ENCODE measurements around the gene USP1. TPM values are rescaled to one million over a fixed set of nuclear protein-coding genes. Genes with fewer than 3 reads are reported as not detected.

USP1 gene
- polyA plus RNA-seq, 1 donor from 2014 or later = 20.3 TPM

GRCh38 chr1:62439652-62440371, 3.0 kb downstream of the USP1 start:
- Histone ChIP-seq H2AFZ (ENCODE audit: low read depth, low read length) (no peak overlapping the region), H3K9me2 (ENCODE audit: insufficient read depth, low read length) (no peaks in the 10 kb centered on the region), H3K4me3 (ENCODE audit: low read length) (no peak overlapping the region), H3K9me3 (ENCODE audit: low read length) (no peaks in the 10 kb centered on the region), H3K27me3 (ENCODE audit: insufficient read depth, low read depth, low read length) (no peaks in the 10 kb centered on the region), H3K36me3 (ENCODE audit: insufficient read depth, low read length) (no peaks in the 10 kb centered on the region), H3K9ac (ENCODE audit: low read length) (no peak overlapping the region), H3K79me2 (replicated peaks; ENCODE audit: insufficient read depth, low read length) (peaks cover 56% of the 10 kb centered on the region), H3F3A (ENCODE audit: insufficient read depth, low read length, poor library complexity, severe bottlenecking) (no peaks in the 10 kb centered on the region), H3K4me2 (ENCODE audit: low read length) (no peak overlapping the region), H4K20me1 (ENCODE audit: insufficient read depth) (no peaks in the 10 kb centered on the region), H3K27ac (ENCODE audit: low read length) (no peak overlapping the region)
- TF ChIP-seq SMC3 (conservative IDR thresholded peaks at IDR 0.05; ENCODE audit: poor library complexity) = no peak
- TF ChIP-seq REST (IDR thresholded peaks at IDR 0.05; ENCODE audit: borderline replicate concordance) = no peak
- no peak for TF ChIP-seq EP300 (conservative IDR thresholded peaks at IDR 0.05; ENCODE audit: poor library complexity, severe bottlenecking)
- no peak for TF ChIP-seq EZH2 (IDR thresholded peaks at IDR 0.05; ENCODE audit: borderline replicate concordance, insufficient read depth, low read length, poor library complexity, severe bottlenecking)
- TF ChIP-seq TAF1 (IDR thresholded peaks at IDR 0.05; ENCODE audit: low read depth) = no peak
- TF ChIP-seq RAD21 (conservative IDR thresholded peaks at IDR 0.05) = no peak
- TF ChIP-seq MXI1 (conservative IDR thresholded peaks at IDR 0.05; ENCODE audit: poor library complexity, severe bottlenecking) = no peak
- no peak for TF ChIP-seq CTCF (IDR thresholded peaks at IDR 0.05; ENCODE audit: poor library complexity, severe bottlenecking)
- no peak for TF ChIP-seq POLR2AphosphoS5 (IDR thresholded peaks at IDR 0.05)

GRCh38 chr1:62444701-62445100, 7.9 kb downstream of the USP1 start:
- Histone ChIP-seq H3K4me3 (ENCODE audit: low read length) (no peak overlapping the region), H3K4me2 (ENCODE audit: low read length) (no peak overlapping the region), H3K9ac (ENCODE audit: low read length) (no peak overlapping the region), H3K36me3 (ENCODE audit: insufficient read depth, low read length) (no peaks in the 10 kb centered on the region), H3K9me3 (ENCODE audit: low read length) (no peaks in the 10 kb centered on the region), H4K20me1 (ENCODE audit: insufficient read depth) (no peaks in the 10 kb centered on the region), H2AFZ (ENCODE audit: low read depth, low read length) (no peak overlapping the region), H3K79me2 (replicated peaks; ENCODE audit: insufficient read depth, low read length) (peaks cover 38% of the 10 kb centered on the region), H3K27ac (ENCODE audit: low read length) (no peak overlapping the region), H3K27me3 (ENCODE audit: insufficient read depth, low read depth, low read length) (no peaks in the 10 kb centered on the region), H3K9me2 (ENCODE audit: insufficient read depth, low read length) (no peaks in the 10 kb centered on the region), H3F3A (ENCODE audit: insufficient read depth, low read length, poor library complexity, severe bottlenecking) (no peaks in the 10 kb centered on the region)
- TF ChIP-seq POLR2AphosphoS5 (IDR thresholded peaks at IDR 0.05) (no peak), EZH2 (IDR thresholded peaks at IDR 0.05; ENCODE audit: borderline replicate concordance, insufficient read depth, low read length, poor library complexity, severe bottlenecking) (no peak), CTCF (IDR thresholded peaks at IDR 0.05; ENCODE audit: poor library complexity, severe bottlenecking) (no peak), RAD21 (conservative IDR thresholded peaks at IDR 0.05) (no peak), REST (IDR thresholded peaks at IDR 0.05; ENCODE audit: borderline replicate concordance) (no peak), TAF1 (IDR thresholded peaks at IDR 0.05; ENCODE audit: low read depth) (no peak), EP300 (conservative IDR thresholded peaks at IDR 0.05; ENCODE audit: poor library complexity, severe bottlenecking) (no peak), SMC3 (conservative IDR thresholded peaks at IDR 0.05; ENCODE audit: poor library complexity) (no peak), MXI1 (conservative IDR thresholded peaks at IDR 0.05; ENCODE audit: poor library complexity, severe bottlenecking) (no peak)

Measured in neural cell (in vitro differentiated cells).